COR-L47 (cell line): ENCODE measurements around the gene CEP250.

Experiments used
- DNase-seq: peaks from one replicate; lab custom pipeline; 2025; lab: John Stamatoyannopoulos, UW

The CEP250 gene

DNA sequence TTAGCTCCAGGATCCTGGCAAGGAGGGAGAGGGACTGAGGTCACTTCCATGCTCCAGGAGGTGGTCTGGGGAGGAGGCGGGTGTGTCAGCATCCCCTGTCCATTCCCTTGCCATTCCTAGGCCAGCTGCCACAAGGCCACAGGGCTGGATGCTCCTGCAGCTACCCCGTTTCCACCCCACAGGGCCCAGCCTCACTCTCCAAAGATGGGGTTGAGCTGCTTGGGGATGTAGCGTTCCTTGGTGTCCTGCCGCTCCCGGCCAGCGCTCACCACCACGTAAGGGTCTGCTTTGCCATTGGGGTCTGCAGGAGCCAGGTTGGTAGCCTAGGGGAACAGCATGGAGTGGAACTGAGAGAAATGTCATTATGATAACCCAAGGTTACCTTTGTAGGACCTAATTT, 109.5 kb downstream of the CEP250 start:
- no peak for DNase-seq

DNA sequence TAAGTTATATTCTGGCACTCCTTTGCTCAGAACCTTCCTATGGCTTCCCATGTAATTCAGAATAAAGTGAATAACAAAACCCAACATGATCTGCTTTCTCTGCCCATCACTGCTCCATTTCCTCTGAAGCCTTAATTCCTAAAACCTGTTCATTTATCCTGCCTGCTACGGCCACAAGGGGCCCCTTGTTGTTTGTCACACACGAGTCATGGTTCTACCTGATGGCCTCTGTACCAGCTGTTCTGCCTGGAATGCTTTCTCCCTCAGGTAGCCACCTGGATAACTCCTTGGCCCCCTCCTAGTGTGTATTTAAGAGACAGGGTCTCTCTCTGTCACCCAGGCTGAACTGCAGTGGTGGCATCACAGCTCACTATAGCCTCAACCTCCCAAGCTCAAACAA, 113.2 kb downstream of the CEP250 start:
- DNase-seq: peak; percentile 16
